ENCODE measurements around the gene GJC1. TPM values are rescaled to one million over a fixed set of nuclear protein-coding genes. Genes with fewer than 3 reads are reported as not detected.

The GJC1 gene
- total RNA-seq, 4 donors from 2014 or later: 1.2 to 5.9 (median 1.6) TPM

DNA sequence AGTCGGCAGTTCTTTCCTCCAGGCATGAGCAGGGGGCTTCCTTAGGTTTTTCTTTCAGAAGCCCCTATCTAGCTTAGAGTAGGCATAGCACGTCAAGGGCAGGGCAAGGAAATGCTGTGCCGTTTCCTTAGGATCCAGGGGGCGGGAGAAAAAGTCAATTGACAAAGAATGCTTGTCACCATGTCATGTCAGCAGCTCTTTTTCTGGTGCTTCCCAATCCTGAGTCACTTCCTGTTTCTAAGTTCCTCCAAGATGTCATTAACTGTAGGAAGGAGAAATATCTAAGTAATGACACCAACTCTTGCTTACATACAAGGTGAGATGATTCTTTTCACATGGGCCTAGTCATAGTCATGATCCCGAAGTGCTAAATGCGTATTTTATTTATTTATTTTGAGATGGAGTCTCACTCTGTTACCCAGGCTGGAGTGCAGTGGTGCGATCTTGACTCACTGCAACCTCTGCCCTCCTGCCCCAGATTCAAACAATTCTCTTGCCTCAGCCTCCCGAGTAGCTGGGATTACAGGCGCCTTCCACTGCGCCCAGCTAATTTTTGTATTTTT is 35.2 kb downstream of the GJC1 start:
- Histone ChIP-seq H3K4me3 (peak overlapping the region in 1 of 4 donors; percentile 48), H3K27me3 (no peaks in the 10 kb centered on the region), H3K9me3 (no peaks in the 10 kb centered on the region), H3K36me3 (no peaks in the 10 kb centered on the region), H3K27ac (peak overlapping the region; percentile 39 to 81 (median 74)), H3K4me1 (peaks cover 0 to 25% (median 3%) of the 10 kb centered on the region in 3 donors)
- intact Hi-C loops (cut with DNase I): no loop called here
- TF ChIP-seq POLR2A (IDR thresholded peaks at IDR 0.05): no peak
- TF ChIP-seq, protein P1, sequence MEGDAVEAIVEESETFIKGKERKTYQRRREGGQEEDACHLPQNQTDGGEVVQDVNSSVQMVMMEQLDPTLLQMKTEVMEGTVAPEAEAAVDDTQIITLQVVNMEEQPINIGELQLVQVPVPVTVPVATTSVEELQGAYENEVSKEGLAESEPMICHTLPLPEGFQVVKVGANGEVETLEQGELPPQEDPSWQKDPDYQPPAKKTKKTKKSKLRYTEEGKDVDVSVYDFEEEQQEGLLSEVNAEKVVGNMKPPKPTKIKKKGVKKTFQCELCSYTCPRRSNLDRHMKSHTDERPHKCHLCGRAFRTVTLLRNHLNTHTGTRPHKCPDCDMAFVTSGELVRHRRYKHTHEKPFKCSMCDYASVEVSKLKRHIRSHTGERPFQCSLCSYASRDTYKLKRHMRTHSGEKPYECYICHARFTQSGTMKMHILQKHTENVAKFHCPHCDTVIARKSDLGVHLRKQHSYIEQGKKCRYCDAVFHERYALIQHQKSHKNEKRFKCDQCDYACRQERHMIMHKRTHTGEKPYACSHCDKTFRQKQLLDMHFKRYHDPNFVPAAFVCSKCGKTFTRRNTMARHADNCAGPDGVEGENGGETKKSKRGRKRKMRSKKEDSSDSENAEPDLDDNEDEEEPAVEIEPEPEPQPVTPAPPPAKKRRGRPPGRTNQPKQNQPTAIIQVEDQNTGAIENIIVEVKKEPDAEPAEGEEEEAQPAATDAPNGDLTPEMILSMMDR (IDR thresholded peaks at IDR 0.05): no peak
- no peak for DNase-seq
- WGBS, 2 donors: 41 to 54% methylated on average over 9 of the region's 10 CpGs

GRCh38 chr17:44793885-44794842 is 35.9 kb downstream of the GJC1 start:
- Histone ChIP-seq H3K27ac (peak overlapping the region; percentile 39 to 81 (median 74)), H3K4me3 (no peak overlapping the region), H3K36me3 (no peaks in the 10 kb centered on the region), H3K4me1 (peaks cover 0 to 25% (median 3%) of the 10 kb centered on the region in 3 donors), H3K9me3 (no peaks in the 10 kb centered on the region), H3K27me3 (no peaks in the 10 kb centered on the region)
- no peak for DNase-seq
- WGBS, 2 donors: 73 to 87% methylated on average over 17 to 18 of the region's 18 CpGs
- intact Hi-C loops (cut with DNase I): no loop called here
- no peak for TF ChIP-seq POLR2A (IDR thresholded peaks at IDR 0.05)
- TF ChIP-seq, protein P1 (IDR thresholded peaks at IDR 0.05): no peak

- no peak for DNase-seq
- Histone ChIP-seq H3K36me3 (no peaks in the 10 kb centered on the region), H3K9me3 (no peaks in the 10 kb centered on the region), H3K27me3 (no peaks in the 10 kb centered on the region), H3K4me1 (peaks cover 0 to 25% (median 3%) of the 10 kb centered on the region in 3 donors), H3K27ac (no peak overlapping the region), H3K4me3 (no peak overlapping the region)
- intact Hi-C loops (cut with DNase I): no loop called here
- WGBS, 2 donors: 91 to 100% methylated on average over 1 of the region's 1 CpG
- TF ChIP-seq, protein P1 (IDR thresholded peaks at IDR 0.05): no peak
- TF ChIP-seq POLR2A (IDR thresholded peaks at IDR 0.05): no peak
Observed at GRCh38 chr17:44792276-44792675, 37.8 kb downstream of the GJC1 start.

- no peaks in the 10 kb centered on the region for H3K27me3 ChIP-seq
- intact Hi-C loops (cut with DNase I): no loop called here
Observed at GRCh38 chr17:44788139-44788538, 41.9 kb downstream of the GJC1 start.

More at GRCh38 chr17:44788139-44788538, 41.9 kb downstream of the GJC1 start:
- TF ChIP-seq POLR2A (IDR thresholded peaks at IDR 0.05): no peak
- TF ChIP-seq, protein P1 (IDR thresholded peaks at IDR 0.05): no peak
- Histone ChIP-seq H3K4me3 (no peak overlapping the region), H3K4me1 (no peaks in the 10 kb centered on the region), H3K27ac (no peak overlapping the region), H3K9me3 (no peaks in the 10 kb centered on the region), H3K36me3 (no peaks in the 10 kb centered on the region)
- 80 to 85% methylated on average over 5 to 7 of the region's 7 CpGs for WGBS, 2 donors
- no peak for DNase-seq

All from esophagus squamous epithelium (tissue), 5 donors.